Measurements from ENCODE around the gene CHAC2.

GRCh38 chr2:53785366-53785765, 17.8 kb downstream of the CHAC2 start:
- no peak for TF ChIP-seq NR2C1 (IDR thresholded peaks at IDR 0.05)
- no peak for TF ChIP-seq NR2C1 (tag; IDR thresholded peaks at IDR 0.05)
- TF ChIP-seq POLR2A (conservative IDR thresholded peaks at IDR 0.05), result no peak
- TF ChIP-seq EGR1 (conservative IDR thresholded peaks at IDR 0.05), result no peak

Measured in K562 (cell line).